GM21423 (cell line): Measurements from ENCODE around the gene DAAM1.

Experiments used
- ATAC-seq: cut with Tn5 transposase; IDR thresholded peaks from one replicate; pipeline ENCODE4 v1.9.1; 2021; ENCODE audit warnings: mild to moderate bottlenecking, moderate library complexity; ENCODE audit not compliant: unreplicated experiment

Gene DAAM1

DNA sequence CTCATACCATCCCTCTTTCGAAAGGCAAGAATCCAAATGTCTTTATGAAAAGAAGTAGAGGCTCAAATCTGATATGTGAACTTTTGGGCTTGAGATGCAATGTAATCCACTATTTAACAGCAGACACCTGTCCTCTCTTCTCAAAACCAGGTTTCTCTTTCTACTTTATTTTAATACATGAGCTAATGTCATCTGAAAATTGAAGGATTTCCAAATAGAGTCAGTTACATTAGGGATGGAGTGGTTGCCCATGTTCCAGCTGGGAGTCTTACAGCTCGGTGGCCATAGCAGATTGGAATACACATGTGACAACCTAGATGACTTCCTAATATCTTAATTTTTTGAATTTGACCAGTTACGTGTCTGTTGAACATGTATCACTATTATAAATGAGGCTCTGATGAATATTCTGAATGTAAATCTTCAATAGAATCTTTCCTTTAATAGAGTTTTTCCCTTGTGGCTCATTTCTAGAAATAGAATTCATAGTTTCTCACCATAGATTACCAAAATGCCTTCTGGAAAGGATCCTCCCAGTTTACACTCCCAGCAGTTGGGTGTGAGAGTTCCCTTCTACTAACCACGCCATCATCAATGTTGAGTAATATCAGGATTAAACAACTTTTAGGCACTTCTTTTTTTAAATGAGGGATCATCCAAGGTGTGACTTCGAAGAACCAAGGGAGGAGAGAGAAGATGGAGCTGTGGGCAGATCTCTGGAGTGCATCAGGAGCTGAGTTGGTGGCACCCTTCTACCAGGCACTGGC, 227.6 kb downstream of the DAAM1 start:
- ATAC-seq = no peak

DNA sequence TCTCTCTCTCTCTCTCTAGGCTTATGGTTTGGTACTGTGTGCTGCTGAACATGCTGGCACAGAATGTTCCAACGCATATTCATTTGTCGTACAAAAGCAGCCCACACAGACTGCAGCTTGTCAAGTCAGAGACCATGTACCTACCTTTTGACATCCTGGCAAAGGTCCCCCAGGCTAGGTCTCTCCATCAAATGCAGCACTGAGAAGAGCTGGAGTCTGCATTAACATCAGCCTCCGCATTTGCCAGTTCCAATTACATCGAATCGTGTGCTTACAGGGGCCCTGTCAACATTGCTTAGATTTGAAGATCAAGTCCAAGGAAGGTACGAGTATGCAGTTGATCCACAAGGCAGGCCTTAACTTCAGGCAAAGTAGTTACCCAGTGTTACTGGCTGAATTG, 228.8 kb downstream of the DAAM1 start:
- ATAC-seq = no peak

DNA sequence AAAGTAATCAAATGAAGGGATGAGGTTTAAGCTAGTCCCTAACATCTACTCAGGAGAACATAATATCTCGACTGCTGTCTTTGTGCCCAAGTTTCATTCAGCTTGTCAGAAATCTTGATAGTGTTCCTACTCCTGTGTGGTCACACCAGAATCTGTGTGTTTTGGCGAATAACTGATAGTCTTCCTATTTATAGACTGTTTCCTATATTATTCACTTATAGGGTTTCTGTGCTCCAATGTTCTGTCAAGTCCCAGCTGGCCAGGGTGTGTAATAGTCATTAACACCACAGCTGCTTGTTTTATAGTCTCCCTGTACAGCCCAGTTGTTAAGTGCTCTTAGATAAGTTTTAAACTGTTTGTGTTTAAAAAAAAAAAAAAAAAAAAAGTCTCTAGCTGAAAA, 230.8 kb downstream of the DAAM1 start:
- no peak for ATAC-seq
